HL-60 (cell line): ENCODE measurements around the gene HABP2.

Experiments
- GABPA ChIP-seq: IDR thresholded peaks from 2 replicates; pipeline ENCODE4 v1.6.1; 2012; ENCODE audit warnings: low read depth
- POLR2AphosphoS5 ChIP-seq: IDR thresholded peaks from 2 replicates; pipeline ENCODE4 v1.6.1; 2012; ENCODE audit warnings: low read depth
- TF ChIP-seq, protein P1 (sequence below): IDR thresholded peaks from one replicate; pipeline ENCODE4 v1.5.1; 2011; ENCODE audit warnings: low read length, control low read depth, inconsistent platforms; ENCODE audit not compliant: insufficient read depth
- TF ChIP-seq, protein P2 (sequence below): IDR thresholded peaks from 2 replicates; pipeline ENCODE4 v1.6.1; 2012; ENCODE audit warnings: low read depth; ENCODE audit not compliant: insufficient replicate concordance

DNA sequence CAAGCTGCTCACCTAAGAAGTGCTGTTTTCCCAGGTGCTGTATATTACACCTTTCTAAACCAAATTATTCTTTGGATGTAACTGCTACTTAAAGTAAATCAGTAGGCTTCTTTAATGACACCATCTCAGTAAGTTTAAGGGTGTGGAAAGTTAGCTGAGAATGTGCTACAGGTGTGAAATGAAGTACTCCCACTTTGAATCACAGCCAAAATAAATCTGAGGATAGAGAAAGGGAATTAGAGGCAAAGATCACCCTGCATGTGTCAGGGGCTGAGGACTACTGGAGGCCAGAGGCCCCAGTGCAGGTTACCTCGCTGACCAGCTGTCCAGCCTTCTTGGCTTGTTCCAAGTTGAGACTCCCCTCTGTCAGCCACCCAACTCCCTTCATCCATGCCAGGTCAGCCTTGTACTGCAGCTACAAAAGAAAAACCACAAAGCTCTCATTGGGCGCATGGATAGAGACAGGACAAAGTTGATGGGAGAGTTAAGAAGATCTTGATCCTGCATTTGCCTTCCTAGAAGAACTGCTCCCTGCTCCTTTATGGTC lies 75.8 kb downstream of the HABP2 start:
- TF ChIP-seq, protein P1, sequence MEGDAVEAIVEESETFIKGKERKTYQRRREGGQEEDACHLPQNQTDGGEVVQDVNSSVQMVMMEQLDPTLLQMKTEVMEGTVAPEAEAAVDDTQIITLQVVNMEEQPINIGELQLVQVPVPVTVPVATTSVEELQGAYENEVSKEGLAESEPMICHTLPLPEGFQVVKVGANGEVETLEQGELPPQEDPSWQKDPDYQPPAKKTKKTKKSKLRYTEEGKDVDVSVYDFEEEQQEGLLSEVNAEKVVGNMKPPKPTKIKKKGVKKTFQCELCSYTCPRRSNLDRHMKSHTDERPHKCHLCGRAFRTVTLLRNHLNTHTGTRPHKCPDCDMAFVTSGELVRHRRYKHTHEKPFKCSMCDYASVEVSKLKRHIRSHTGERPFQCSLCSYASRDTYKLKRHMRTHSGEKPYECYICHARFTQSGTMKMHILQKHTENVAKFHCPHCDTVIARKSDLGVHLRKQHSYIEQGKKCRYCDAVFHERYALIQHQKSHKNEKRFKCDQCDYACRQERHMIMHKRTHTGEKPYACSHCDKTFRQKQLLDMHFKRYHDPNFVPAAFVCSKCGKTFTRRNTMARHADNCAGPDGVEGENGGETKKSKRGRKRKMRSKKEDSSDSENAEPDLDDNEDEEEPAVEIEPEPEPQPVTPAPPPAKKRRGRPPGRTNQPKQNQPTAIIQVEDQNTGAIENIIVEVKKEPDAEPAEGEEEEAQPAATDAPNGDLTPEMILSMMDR, result no peak
- TF ChIP-seq POLR2AphosphoS5 (no peak), GABPA (no peak)
- TF ChIP-seq, protein P2, sequence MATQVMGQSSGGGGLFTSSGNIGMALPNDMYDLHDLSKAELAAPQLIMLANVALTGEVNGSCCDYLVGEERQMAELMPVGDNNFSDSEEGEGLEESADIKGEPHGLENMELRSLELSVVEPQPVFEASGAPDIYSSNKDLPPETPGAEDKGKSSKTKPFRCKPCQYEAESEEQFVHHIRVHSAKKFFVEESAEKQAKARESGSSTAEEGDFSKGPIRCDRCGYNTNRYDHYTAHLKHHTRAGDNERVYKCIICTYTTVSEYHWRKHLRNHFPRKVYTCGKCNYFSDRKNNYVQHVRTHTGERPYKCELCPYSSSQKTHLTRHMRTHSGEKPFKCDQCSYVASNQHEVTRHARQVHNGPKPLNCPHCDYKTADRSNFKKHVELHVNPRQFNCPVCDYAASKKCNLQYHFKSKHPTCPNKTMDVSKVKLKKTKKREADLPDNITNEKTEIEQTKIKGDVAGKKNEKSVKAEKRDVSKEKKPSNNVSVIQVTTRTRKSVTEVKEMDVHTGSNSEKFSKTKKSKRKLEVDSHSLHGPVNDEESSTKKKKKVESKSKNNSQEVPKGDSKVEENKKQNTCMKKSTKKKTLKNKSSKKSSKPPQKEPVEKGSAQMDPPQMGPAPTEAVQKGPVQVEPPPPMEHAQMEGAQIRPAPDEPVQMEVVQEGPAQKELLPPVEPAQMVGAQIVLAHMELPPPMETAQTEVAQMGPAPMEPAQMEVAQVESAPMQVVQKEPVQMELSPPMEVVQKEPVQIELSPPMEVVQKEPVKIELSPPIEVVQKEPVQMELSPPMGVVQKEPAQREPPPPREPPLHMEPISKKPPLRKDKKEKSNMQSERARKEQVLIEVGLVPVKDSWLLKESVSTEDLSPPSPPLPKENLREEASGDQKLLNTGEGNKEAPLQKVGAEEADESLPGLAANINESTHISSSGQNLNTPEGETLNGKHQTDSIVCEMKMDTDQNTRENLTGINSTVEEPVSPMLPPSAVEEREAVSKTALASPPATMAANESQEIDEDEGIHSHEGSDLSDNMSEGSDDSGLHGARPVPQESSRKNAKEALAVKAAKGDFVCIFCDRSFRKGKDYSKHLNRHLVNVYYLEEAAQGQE, result no peak
